Right atrium auricular region (tissue), 2 donors: ENCODE data around the gene BBS9. TPM values are rescaled to one million over a fixed set of nuclear protein-coding genes. Genes with fewer than 3 reads are reported as not detected.

Experiments
- DNase-seq: peaks from one replicate; pipeline ENCODE4 v3.0.0-alpha.2; 2019; ENCODE audit warnings: low spot score
- H3K27ac ChIP-seq, 2 donors: fragments of 200-600 bp; sonication (generic); 1 replicate in 1 of 2; 2 replicates in 1 of 2; pipeline ENCODE4 v1.5.1; 2016 to 2019
- H3K27me3 ChIP-seq, 2 donors: fragments of 200-600 bp; sonication (generic); one replicate each; pipeline versions ENCODE4 v1.5.1 to v1.6.0; 2017 to 2019
- H3K36me3 ChIP-seq: fragments of 200-600 bp; sonication (generic); one replicate; pipeline ENCODE4 v1.5.1; 2016
- H3K4me1 ChIP-seq, 2 donors: fragments of 200-600 bp; sonication (generic); one replicate each; pipeline versions ENCODE4 v1.5.1 to v1.6.0; 2017 to 2019
- H3K4me3 ChIP-seq, 2 donors: fragments of 200-600 bp; sonication (generic); 1 replicate in 1 of 2; 2 replicates in 1 of 2; pipeline ENCODE4 v1.5.1; 2017 to 2019; ENCODE audit warnings: mild to moderate bottlenecking in 1 of 2, moderate library complexity in 1 of 2
- H3K9me3 ChIP-seq, 2 donors: fragments of 200-600 bp; sonication (generic); one replicate each; pipeline ENCODE4 v1.5.1; 2019
- CTCF ChIP-seq, 2 donors: fragments of 200-600 bp; sonication (generic); IDR thresholded peaks; one replicate each; pipeline ENCODE4 v1.5.1; 2019; ENCODE audit warnings: antibody characterized with exemption in 2 of 2
- total RNA-seq, 2 donors: library from RNA; depleted of rRNA; stranded (reverse); fragments of >200 nt; gene quantifications; one replicate each; pipeline ENCODE4 v1.1.0, GENCODE V29; 2016

The BBS9 gene
- total RNA-seq, 2 donors from 2014 or later = 13.3 to 13.8 TPM

- Histone ChIP-seq H3K36me3 (no peaks in the 10 kb centered on the region), H3K4me1 (no peaks in the 10 kb centered on the region), H3K4me3 (no peak overlapping the region), H3K27me3 (no peaks in the 10 kb centered on the region), H3K27ac (no peak overlapping the region), H3K9me3 (no peaks in the 10 kb centered on the region)
- no peak for DNase-seq
- no peak for TF ChIP-seq CTCF (IDR thresholded peaks at IDR 0.05)
These were observed 181.2 kb downstream of the BBS9 start for GRCh38 chr7:33310546-33310945.

GRCh38 chr7:33325754-33326484, 196.6 kb downstream of the BBS9 start:
- Histone ChIP-seq H3K36me3 (no peaks in the 10 kb centered on the region), H3K9me3 (peaks cover 0 to 16% of the 10 kb centered on the region in 2 donors), H3K27me3 (no peaks in the 10 kb centered on the region), H3K4me1 (no peaks in the 10 kb centered on the region), H3K4me3 (no peak overlapping the region), H3K27ac (no peak overlapping the region)
- no peak for TF ChIP-seq CTCF (IDR thresholded peaks at IDR 0.05)
- DNase-seq = no peak

GRCh38 chr7:33326485-33326848, 197.1 kb downstream of the BBS9 start:
- DNase-seq = no peak
- TF ChIP-seq CTCF (IDR thresholded peaks at IDR 0.05) = no peak
- no peak overlapping the region for H3K27ac ChIP-seq

GRCh38 chr7:33327427-33327826, 198.1 kb downstream of the BBS9 start:
- Histone ChIP-seq H3K4me1 (no peaks in the 10 kb centered on the region), H3K36me3 (no peaks in the 10 kb centered on the region), H3K9me3 (peaks cover 0 to 9% of the 10 kb centered on the region in 2 donors), H3K27ac (no peak overlapping the region), H3K4me3 (no peak overlapping the region), H3K27me3 (no peaks in the 10 kb centered on the region)
- DNase-seq = no peak
- no peak for TF ChIP-seq CTCF (IDR thresholded peaks at IDR 0.05)

More at GRCh38 chr7:33326485-33326848, 197.1 kb downstream of the BBS9 start:
- Histone ChIP-seq H3K4me1 (no peaks in the 10 kb centered on the region), H3K9me3 (peaks cover 0 to 11% of the 10 kb centered on the region in 2 donors), H3K4me3 (no peak overlapping the region), H3K36me3 (no peaks in the 10 kb centered on the region), H3K27me3 (no peaks in the 10 kb centered on the region)

- H3K36me3 ChIP-seq = no peaks in the 10 kb centered on the region
- H3K27me3 ChIP-seq = no peaks in the 10 kb centered on the region
- no peaks in the 10 kb centered on the region for H3K9me3 ChIP-seq
- no peaks in the 10 kb centered on the region for H3K4me1 ChIP-seq
- TF ChIP-seq CTCF (IDR thresholded peaks at IDR 0.05) = peak in 1 of 2 donors; percentile 46
- no peak overlapping the region for H3K27ac ChIP-seq
- no peak for DNase-seq
- no peak overlapping the region for H3K4me3 ChIP-seq
These were observed 205.0 kb downstream of the BBS9 start for GRCh38 chr7:33334349-33334748.

- Histone ChIP-seq H3K4me3 (no peak overlapping the region), H3K27ac (no peak overlapping the region)
- no peak for TF ChIP-seq CTCF (IDR thresholded peaks at IDR 0.05)
These were observed 207.5 kb downstream of the BBS9 start for GRCh38 chr7:33336820-33337219.

More at GRCh38 chr7:33336820-33337219, 207.5 kb downstream of the BBS9 start:
- Histone ChIP-seq H3K4me1 (no peaks in the 10 kb centered on the region), H3K36me3 (no peaks in the 10 kb centered on the region), H3K27me3 (no peaks in the 10 kb centered on the region), H3K9me3 (no peaks in the 10 kb centered on the region)
- DNase-seq = no peak
